HG03095 (cell line): ENCODE data around the gene GPR87.

Source experiments
- ATAC-seq: cut with Tn5 transposase; IDR thresholded peaks from one replicate; pipeline ENCODE4 v1.9.1; 2021; ENCODE audit warnings: moderate library complexity; ENCODE audit not compliant: unreplicated experiment

GPR87 gene

GRCh38 chr3:151283907-151284461 is 32.6 kb downstream of the GPR87 start:
- no peak for ATAC-seq

- no peak for ATAC-seq
These were observed 33.2 kb downstream of the GPR87 start for GRCh38 chr3:151283387-151283786.

GRCh38 chr3:151282921-151283320 is 33.7 kb downstream of the GPR87 start:
- no peak for ATAC-seq

- ATAC-seq, result no peak
These were observed 34.8 kb downstream of the GPR87 start for GRCh38 chr3:151281671-151282324.

- ATAC-seq, result no peak
These were observed 38.4 kb downstream of the GPR87 start, which contains the start of gene P2RY14 for GRCh38 chr3:151278230-151278629. TSS of gene P2RY14 (minus strand) at chr3:151278542. CDS start at chr3:151214316, 64,226 bp downstream.

GRCh38 chr3:151276687-151277042 is 40.0 kb downstream of the GPR87 start:
- peak; percentile 60 for ATAC-seq

GRCh38 chr3:151276038-151276686 is 40.5 kb downstream of the GPR87 start:
- ATAC-seq, result peak; percentile 7

GRCh38 chr3:151275091-151275490 is 41.5 kb downstream of the GPR87 start:
- no peak for ATAC-seq

- ATAC-seq, result no peak
These were observed 47.0 kb downstream of the GPR87 start for GRCh38 chr3:151269631-151270030.

- ATAC-seq, result peak; percentile 61
These were observed 48.1 kb downstream of the GPR87 start for GRCh38 chr3:151268267-151269235.

GRCh38 chr3:151267066-151267465 is 49.6 kb downstream of the GPR87 start:
- ATAC-seq, result no peak

- ATAC-seq, result peak; percentile 79
These were observed 50.8 kb downstream of the GPR87 start for GRCh38 chr3:151265866-151266265.

GRCh38 chr3:151265166-151265565 is 51.5 kb downstream of the GPR87 start:
- no peak for ATAC-seq

GRCh38 chr3:151264605-151265004 is 52.0 kb downstream of the GPR87 start:
- ATAC-seq, result no peak

- no peak for ATAC-seq
These were observed 53.6 kb downstream of the GPR87 start for GRCh38 chr3:151262871-151263525.

- ATAC-seq, result no peak
These were observed 57.0 kb downstream of the GPR87 start for GRCh38 chr3:151259664-151260063.

- ATAC-seq, result no peak
These were observed 59.9 kb downstream of the GPR87 start for GRCh38 chr3:151256749-151257148.

GRCh38 chr3:151248772-151249337 is 67.8 kb downstream of the GPR87 start:
- ATAC-seq, result no peak
